Activated CD8-positive, alpha-beta memory T cell treated with anti-CD3 and anti-CD28 coated beads for 48 hours (primary cell): ENCODE results near the gene TRANK1.
"Not testable (repeated sequence)": the region's sequence is repeated elsewhere in the genome, so short reads cannot be mapped to it uniquely, and the experiment has no call there.

Experiments
- DNase-seq, 3 experiments: peaks; one replicate each; pipeline ENCODE4 v3.0.0-alpha.2; 2020; ENCODE audit warnings: low read depth in 2 of 3, low spot score in 2 of 3

TRANK1 gene

DNA sequence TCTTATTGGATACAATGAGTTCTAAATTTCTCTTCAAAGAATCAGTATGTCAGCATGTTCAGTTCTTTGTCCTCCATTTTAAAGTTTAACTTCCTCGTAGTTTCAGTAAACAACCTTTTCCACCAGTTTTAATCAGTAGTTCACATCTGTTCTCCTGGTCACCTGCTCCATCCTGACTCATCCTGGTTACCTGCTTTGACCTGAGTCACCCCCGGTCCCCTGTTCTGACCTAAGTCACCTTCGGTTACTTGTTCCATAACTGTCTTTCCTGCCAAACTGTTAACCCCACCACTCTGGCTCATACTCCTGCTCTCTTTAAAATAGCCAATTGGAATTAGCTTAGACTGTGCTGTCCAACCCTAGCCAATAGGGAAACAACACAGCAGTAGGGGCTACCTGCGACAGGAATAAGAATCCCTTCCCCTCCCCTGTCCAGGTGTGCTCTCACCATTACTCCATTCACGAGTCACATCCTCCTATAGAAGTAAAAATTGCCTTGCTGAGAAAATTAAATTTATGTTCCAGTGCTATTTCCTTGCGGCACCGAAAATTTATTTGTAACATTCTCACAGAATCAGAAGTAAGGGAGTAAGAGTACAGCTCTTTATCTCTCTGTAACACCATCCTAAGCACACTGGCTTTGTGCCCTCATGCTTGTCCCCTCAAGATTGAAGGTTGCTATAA lies 23.8 kb downstream of the TRANK1 start:
- DNase-seq, result no peak

- DNase-seq, result no peak
These were observed 25.3 kb downstream of the TRANK1 start for GRCh38 chr3:36919439-36920160.

GRCh38 chr3:36918050-36918449 lies 26.8 kb downstream of the TRANK1 start:
- DNase-seq, result no peak

GRCh38 chr3:36911990-36912804 lies 32.7 kb downstream of the TRANK1 start:
- DNase-seq, result no peak

DNA sequence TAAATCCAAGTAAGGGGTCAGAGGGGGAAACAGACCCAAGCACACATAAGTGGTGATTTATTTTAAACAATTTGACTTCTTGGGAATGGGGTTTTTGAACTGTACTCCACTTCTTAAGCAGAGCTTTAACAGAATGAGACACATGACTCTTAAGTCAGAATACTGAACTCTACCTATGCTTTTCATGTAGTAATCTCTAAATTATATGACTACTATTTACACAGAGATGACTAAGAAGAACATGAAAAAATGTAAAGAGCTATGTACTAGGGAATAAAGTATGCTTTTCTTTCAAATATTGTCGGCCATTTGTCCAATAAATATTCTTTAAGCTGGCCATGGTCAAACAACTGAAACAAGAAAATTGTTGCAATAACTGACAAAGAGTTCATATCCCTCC lies 35.2 kb downstream of the TRANK1 start:
- no peak for DNase-seq

DNA sequence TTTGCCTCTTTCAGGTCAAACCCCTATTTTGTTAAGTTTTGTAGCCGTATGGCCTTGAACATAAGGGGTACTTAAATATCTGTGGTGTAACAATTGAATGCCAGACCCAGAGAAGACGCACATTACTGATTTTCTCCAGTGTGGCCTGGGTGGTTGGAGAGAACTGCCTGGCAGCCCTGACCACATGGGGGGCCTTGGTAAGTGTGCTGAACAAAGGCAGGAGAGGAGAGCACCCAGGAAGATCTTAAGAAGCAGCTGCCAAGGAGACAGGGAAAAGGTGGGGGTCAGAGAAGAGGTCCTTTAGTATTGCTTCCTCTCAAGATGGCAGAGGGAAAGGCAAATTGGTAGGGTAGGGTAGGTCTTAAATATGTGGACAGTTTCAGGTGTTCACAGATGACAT lies 35.7 kb downstream of the TRANK1 start:
- DNase-seq, result no peak

DNA sequence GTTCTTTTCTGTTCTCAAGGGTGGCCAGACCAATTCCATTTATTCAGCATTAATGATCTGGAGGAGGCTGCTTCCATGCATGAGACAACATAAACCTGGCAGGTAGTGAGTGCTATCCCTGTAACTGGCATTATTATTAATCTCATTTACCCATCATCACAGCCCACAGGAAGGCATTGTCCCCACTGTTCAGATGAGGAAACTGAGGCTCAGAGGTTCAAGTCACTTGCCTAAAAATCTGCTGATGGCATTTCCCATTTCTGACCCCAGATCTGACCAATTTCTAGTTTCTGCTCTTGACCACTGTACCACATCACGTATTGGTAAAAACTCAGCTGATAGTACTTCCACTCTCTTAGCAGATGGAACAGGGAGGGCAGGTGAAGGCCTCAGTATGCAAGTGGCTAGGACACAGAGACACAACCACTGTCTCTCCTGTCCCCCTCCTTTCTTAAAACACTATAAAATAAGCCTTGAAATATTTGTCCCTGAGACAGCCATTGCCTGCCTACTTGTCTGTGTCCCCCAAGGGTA lies 36.1 kb downstream of the TRANK1 start:
- DNase-seq, result no peak

- DNase-seq, result peak in 2 of 3 experiments; percentile 18 to 25
These were observed 36.8 kb downstream of the TRANK1 start for GRCh38 chr3:36907911-36908646.

- DNase-seq, result no peak
These were observed 38.2 kb downstream of the TRANK1 start for GRCh38 chr3:36906504-36907149.

DNA sequence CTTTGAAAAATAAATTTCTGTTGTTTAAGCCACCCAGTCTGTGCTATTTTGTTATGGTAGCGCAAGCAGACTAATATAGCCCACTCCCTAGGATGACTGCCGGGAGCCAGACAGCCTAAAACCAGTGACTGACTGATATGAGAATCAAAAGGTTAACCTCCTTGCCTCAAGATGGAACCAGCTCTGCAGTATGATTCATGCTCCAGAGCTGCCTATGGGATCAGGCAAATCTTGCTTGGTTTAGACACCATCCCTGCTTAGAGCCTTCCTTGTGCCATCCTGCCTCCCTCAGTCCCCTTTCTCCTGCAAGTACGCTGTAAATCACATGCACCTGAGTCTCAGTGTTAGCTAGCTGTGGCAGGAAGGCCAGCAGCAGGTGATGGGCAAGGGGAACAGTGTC lies 39.3 kb downstream of the TRANK1 start:
- no peak for DNase-seq

DNA sequence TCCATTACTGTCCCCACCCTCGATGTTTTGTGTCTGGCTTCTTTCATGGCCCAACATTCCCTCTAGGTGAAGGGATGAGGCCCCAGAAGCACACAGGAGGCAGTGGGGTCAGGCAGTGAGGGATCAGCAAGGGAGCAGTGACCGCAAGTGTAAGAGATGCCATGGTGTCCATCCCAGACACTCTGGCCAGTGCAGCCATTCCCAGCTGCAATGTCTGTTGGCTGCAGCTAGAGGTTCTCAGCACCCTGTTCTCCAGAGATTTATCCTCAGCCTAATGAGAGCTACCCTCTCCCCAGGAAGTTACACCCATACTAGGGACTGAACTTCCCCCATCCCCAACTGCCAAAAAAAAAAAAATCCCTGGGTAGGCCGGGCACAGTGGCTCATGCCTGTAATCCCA lies 40.2 kb downstream of the TRANK1 start:
- no peak for DNase-seq

DNA sequence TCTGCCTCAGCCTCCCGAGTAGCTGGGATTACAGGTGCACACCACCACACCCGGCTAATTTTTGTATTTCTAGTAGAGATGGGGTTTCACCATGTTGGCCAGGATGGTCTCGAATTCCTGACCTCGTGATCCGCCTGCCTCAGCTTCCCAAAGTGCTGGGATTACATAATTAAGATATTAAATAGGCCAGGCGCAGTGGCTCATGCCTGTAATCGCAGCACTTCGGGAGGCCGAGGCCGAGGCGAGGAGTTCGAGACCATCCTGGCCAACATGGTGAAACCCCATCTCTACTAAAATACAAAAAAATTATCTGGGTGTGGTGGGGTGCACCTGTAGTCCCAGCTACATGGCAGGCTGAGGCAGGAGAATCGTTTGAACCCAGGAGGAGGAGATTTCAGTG lies 40.8 kb downstream of the TRANK1 start:
- DNase-seq, result not testable (repeated sequence)

DNA sequence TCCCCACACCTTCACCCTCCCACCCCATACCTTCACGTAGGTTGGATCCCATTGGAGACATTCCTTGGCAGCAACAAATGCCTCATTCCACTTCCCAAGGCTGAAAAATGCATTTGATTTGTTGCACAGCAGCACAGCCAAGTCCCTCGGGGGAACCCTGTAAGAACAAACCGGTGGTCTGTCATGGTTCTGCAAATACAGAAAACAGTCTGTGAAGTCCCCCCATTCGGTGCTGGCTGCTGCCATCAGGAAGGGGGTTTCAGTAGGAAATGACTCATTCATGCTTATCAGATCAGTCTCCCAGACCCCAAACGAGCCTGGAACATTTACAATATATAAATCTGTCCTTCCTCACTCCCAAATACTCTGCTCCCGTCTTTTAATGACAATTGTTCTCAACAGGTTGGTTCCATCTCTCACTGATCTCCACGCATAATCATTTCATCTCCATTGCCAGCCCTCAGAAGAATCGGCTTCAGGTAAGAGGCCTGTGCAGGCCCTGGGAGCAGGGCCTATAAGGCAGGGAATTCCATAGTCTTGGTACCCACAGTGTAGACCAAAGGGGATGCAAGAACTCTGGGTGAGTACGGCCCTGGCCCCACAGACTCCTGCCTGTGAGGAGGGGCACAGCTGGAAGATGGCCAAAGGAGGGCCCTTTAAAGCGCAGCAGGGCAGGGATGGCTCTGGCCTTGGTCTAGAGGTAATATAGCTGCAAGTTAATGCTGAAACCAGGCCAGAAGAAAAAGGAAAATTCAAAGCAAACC lies 41.6 kb downstream of the TRANK1 start:
- DNase-seq, result no peak

DNA sequence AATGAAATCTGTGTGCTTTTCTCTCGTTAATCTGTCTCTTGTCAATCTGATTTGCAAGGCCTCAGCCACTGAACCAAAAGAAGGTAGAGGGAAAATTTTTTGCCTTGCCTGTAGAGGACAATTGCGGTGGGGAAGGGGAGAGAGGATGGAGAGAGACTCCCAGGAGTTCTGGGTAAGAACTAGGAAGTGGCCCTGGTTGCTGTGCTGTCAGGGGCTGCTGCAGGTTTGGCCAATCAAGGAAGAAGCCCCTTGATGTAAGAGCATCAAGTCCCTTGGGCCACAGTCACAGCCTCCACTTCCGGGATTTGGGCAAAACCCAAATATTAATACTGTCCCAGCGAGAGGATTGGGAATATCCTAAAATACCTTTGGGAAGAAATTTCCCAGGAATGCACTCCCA lies 43.3 kb downstream of the TRANK1 start:
- no peak for DNase-seq

DNA sequence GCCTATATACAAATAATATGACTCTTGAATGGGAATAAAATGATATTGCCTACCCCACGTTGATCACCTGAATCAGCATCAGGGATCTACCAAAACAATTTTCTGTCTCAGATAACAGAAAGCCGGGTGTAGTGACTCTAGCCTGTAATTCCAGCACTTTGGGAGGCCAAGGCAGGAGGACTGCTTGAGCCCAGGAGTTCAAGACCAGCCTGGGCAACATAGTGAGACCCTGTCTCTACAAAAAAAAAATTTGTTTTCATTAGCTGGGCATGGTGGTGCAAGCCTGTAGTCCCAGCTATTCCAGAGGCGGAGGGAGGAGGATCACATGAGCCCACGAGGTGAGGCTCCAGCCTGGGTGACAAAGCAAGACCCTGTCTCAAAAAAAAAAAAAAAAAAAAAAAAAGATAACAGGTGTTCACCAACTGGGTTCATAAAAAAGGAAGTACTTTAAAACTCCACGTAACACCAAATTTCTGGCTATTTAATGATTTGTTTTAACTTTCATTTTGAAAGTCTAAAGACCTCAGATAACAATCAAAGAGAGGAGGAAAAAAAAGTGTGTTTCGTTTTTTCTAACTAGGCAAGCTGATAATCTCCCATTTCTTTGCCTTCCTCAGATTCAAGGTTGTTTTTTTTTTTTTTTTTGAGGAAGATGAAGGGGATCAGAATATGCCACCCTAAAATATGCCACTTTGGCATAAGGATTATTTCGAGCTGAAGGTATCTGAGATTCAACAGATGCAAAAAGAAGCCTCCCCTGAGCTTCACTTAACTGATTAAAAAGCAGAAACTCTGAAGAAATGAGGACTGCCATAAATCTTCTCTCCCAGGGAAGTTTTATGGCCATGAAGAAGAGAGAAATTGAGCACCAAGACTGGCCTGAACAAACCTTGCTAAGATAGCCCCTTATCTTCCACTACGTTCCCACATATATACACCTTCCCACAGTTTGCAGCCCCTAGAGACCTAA lies 44.1 kb downstream of the TRANK1 start:
- DNase-seq, result no peak

GRCh38 chr3:36895496-36896409 lies 49.1 kb downstream of the TRANK1 start:
- DNase-seq, result no peak

- no peak for DNase-seq
These were observed 49.9 kb downstream of the TRANK1 start for GRCh38 chr3:36894914-36895313.

GRCh38 chr3:36893826-36894225 lies 51.0 kb downstream of the TRANK1 start:
- no peak for DNase-seq
